Measurements from ENCODE around the gene NPY4R2.
"Not testable (repeated sequence)": the region's sequence is repeated elsewhere in the genome, so short reads cannot be mapped to it uniquely, and the experiment has no call there.

Gene NPY4R2, protein sequence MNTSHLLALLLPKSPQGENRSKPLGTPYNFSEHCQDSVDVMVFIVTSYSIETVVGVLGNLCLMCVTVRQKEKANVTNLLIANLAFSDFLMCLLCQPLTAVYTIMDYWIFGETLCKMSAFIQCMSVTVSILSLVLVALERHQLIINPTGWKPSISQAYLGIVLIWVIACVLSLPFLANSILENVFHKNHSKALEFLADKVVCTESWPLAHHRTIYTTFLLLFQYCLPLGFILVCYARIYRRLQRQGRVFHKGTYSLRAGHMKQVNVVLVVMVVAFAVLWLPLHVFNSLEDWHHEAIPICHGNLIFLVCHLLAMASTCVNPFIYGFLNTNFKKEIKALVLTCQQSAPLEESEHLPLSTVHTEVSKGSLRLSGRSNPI

DNA sequence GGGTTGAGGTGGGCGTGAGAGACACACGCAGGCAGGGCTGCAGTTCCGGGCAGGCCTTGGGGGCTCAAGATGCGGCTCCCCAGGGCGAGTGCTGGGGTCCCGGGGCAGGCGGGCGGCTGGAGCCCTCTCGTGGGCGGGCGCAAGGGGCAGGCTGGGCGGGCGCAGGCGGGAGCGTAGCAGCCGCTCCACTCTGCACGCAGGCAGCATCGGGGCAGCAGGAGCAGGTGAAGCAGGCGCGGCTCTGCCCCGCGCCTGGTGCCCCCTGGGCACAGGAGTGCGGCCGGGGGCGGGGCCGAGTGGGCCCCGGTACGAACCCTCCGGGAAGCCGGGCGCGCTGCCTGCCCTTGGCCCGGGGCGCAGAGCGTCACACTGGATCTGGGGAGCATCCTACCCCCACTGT, at the start of gene NPY4R2:
NPY4R2 (plus strand) TSS at position 188 of the 400 bp plus-strand sequence. CDS start 3,326 bp downstream, outside the sequence.
- DNase-seq (ENCODE audit: low read depth in 2 of 2) = not testable (repeated sequence)

- DNase-seq (ENCODE audit: low read depth in 2 of 2) = not testable (repeated sequence)
These were observed 47.6 kb upstream of the NPY4R2 start for GRCh38 chr10:47870887-47871286.

DNA sequence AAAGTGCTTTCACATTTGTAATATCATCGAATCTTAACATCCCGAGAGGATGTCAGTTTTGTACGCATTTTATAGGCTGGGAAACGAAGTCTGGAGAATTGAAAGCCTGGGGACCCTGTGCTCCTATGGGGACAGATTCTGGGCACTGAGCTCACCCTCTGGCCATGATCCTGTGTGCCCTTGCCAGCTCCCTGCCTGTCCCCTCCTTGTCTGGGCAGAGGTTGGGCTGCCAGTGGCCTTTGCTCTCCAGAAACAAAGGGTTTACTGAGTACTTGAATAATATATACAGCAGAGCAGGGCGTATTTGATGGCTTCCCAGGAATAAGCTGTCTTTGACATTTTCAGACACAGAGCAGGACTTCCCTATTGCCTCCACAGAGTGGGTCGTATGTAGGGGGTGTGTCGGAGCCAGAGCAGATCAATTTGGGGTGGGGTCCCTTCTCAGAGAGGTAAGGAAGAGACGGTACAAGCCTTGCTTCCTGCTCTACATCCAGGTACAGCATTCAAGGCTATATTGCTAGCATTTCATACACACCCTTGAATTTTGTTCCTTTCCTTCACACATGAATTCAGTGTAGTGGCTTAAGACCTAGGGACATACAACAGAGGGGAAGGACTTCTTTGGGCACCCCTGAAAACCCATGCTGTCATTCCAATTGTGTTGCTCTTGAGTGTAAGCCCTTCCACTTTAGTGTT, 46.8 kb upstream of the NPY4R2 start:
- not testable (repeated sequence) for DNase-seq (ENCODE audit: low read depth in 2 of 2)

DNA sequence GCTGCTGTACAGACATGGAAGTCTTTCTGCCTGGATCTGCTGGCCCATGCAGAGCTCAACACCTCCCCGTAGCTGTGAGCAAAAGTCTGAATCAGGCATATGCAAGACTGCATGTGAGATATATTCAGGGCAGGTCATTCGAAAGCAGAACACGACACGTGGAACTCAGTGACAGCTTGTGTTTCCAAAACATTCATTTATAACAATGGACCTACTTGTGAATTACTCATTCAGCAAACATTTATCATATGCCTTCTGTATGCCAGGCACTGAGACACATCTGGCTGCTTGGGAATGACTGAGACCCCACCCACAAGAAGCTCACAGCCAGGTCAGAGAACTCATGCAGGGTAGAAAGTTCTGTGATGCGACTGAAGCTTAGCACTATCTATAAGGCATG, 46.2 kb upstream of the NPY4R2 start:
- DNase-seq (ENCODE audit: low read depth in 2 of 2) = not testable (repeated sequence)

- not testable (repeated sequence) for DNase-seq (ENCODE audit: low read depth in 2 of 2)
These were observed 34.2 kb upstream of the NPY4R2 start for GRCh38 chr10:47884239-47884638.

DNA sequence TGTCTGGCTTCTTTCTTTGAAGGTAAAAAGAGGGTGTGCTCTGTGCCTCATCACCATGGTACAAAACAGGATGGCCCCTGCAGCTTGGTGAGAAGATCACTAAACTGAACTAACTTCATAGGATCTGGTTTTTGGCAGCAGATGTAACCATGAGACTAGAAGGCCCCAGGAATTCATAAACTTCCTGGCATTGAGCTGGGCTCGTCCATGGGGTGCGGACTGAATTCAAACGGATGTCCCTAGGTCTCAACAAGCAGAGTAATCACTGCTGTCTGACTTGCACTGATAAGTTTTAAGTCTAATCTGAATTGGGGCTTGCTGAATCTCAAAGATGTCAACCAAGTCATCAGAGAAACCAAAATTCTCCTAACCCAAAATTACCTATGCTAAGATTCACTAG, 33.5 kb upstream of the NPY4R2 start:
- not testable (repeated sequence) for DNase-seq (ENCODE audit: low read depth in 2 of 2)

DNA sequence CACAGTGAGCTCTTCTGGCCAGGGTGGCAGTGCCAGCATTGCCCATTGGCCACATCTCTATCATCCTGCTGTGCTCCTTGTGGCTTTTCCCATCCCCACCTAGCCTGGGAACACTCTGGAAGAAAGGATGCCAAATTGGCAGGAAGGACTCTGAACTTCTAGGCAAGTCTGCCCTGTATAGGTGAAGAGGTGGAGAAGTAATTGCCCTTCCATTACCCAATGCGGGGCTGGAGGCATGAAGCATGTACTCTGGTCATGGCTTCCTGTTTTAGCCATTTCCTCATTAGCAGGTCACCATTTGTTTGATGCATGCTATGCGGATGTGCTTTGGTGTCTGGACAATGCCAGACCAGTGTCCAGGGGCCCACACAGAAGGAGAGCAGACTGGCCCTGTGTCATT, 32.1 kb upstream of the NPY4R2 start:
- DNase-seq (ENCODE audit: low read depth in 2 of 2) = not testable (repeated sequence)

GRCh38 chr10:47886827-47887226, 31.6 kb upstream of the NPY4R2 start:
- not testable (repeated sequence) for DNase-seq (ENCODE audit: low read depth in 2 of 2)

DNA sequence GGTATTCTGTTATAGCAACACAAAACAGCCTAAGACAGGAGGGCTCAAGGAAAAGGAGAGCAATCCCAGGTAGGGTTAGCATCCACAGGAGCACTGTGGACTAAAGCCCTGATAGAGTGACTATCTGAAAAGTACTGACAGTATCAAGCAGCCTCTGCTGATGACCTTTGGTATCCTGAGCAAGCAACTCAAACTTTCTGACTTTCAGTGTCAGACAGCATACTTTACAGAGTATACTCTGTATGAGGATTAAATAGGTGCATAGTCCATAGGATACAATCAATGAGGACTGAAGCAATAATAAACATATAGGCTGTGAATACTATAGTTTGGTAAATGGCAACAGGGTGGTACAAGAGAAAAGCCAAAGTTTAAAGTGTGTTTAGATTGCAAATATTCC, 27.7 kb upstream of the NPY4R2 start:
- DNase-seq (ENCODE audit: low read depth in 2 of 2) = not testable (repeated sequence)

DNA sequence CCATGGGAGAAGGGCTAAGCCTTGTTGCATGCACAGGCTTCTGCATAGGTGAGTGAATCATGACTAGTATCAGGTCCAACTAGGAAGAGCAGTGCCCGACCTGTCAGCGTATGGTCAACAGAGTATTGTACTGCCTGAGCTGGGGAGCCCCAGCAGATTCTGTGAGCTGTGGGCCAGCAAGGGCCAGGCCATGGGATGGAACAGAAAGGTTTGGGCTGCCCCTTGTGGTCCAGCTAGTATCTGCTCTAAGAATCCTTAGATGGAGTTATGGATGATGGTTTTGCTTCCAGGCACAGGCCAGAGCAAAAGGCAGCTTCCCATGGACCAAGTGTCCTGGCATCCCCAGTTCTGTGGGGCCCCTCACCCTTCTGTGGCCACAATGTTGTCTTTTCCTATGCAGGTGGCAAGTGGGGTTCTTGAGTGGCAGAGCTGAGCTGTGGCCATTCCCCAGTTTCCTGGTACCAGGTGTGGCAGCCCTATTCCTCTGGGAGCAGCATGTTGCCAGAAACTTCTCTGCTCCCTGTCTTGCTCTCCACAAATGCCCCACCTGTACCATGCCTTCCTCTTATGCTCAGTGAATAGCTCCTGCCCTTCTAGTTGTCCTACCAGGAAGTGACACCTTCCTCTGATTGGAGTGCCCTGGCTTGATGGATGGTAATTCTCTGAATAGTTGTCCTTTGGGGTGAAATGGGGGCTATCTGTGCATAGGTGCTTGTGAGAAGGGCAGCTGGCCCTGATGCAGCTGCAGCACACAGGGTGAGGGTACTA, 25.8 kb upstream of the NPY4R2 start:
- DNase-seq (ENCODE audit: low read depth in 2 of 2) = not testable (repeated sequence)

- DNase-seq (ENCODE audit: low read depth in 2 of 2) = not testable (repeated sequence)
These were observed 23.9 kb upstream of the NPY4R2 start for GRCh38 chr10:47894571-47894970.

- DNase-seq (ENCODE audit: low read depth in 2 of 2) = not testable (repeated sequence)
These were observed 20.6 kb upstream of the NPY4R2 start for GRCh38 chr10:47897813-47898212.

DNA sequence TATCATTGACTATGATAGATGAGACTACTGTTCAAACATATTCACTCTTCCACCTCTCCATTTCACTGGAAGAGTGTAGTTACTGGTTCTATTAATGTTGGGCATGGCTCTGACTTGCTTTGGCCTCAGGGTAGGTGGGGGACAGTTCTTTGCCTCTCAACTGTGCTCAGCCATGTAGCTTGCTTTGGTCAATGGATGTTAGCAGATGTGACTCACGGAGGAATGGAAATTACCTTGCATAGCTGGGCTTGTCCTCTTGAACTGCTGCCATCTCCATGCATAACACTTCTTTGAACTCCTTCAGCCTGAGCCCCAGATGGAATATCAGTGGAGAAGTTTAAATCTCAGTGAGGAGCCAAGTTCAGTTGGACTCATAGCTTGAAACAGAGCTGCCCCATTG, 9.1 kb upstream of the NPY4R2 start:
- not testable (repeated sequence) for DNase-seq (ENCODE audit: low read depth in 2 of 2)

GRCh38 chr10:47910486-47910885, 8.0 kb upstream of the NPY4R2 start:
- not testable (repeated sequence) for DNase-seq (ENCODE audit: low read depth in 2 of 2)

DNA sequence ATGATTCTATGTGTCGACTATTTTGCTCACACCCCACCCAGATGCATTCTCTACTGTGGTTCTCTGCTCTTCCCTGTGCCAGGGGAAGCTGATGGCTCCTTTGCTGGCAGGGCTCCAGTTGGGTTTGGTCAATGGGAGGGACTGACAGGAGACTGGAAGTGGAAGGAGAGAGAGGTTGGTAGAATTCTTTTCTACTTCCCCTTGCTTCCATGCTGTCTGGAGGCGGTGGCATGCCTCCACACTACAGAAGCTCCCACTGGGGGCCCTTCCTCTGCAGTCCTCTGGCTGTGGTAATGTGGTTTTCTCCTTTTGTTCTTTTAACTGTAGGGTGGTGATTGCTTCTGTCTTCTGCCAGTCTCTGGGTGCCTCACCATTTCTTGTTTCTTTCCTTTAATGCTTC, 4.4 kb upstream of the NPY4R2 start:
- DNase-seq (ENCODE audit: low read depth in 2 of 2) = not testable (repeated sequence)

GRCh38 chr10:47915849-47916548, 2.5 kb upstream of the NPY4R2 start:
- DNase-seq (ENCODE audit: low read depth in 2 of 2) = not testable (repeated sequence)

DNA sequence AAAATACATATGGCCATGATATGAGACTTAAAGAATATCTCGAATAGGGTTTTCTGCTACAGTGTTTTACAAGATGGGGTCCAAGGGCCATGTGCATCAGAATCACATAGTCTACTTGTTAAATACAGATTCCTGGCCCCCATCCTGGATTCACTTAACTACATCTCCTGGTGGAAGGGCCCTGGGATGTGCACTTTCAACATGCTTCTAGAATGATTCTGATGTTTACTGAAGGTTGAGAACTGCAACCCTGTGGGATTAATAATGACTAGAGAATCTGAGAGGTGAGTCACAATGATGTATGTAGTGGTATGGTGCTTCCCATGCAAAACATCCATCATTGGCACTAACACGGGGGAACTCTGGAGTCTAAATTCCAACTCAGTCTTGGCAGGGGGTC, 2.1 kb downstream of the NPY4R2 start:
- DNase-seq (ENCODE audit: low read depth in 2 of 2) = not testable (repeated sequence)

- not testable (repeated sequence) for DNase-seq (ENCODE audit: low read depth in 2 of 2)
These were observed 4.0 kb downstream of the NPY4R2 start for GRCh38 chr10:47922503-47922902.

DNA sequence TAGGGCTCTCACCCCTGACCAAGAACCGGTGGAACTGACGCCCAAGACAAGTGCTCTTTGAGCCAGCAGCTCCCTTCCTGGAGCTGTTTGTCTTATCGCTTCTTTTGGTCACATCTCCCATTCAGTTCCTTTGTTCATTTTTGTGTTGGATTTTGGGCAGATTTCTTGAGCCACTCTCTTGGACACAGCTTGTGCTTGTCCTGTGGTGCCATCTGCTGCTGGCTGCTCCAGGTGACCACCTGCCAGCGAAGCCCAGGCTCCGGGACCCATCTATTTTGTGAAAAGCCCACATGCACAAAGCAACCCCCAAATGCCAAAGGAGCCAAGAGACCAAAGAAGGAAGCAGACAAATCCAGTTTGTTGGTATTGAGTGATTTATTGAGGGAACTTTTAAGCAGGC, 6.2 kb downstream of the NPY4R2 start:
- DNase-seq (ENCODE audit: low read depth in 2 of 2) = not testable (repeated sequence)

GRCh38 chr10:47927147-47927916, 8.9 kb downstream of the NPY4R2 start:
- not testable (repeated sequence) for DNase-seq (ENCODE audit: low read depth in 2 of 2)

DNA sequence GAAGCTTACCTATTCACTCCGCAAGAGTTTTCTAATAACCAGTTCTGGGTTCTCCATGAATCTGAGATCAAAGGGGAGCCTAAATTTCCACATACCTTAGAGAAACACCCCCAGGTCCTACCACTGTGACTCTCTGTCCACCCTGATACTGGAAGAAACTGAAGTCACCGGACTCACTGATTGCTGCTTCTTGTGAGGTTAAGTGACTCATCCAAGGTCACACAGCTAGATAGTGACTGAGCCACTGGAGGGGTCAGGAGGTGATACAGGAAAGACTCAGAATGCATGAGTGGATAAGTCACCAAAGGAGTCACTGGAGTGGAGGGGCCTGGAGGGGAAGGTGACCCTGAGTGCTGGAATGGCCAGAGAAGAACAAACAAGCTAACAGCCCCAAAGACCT, 9.8 kb downstream of the NPY4R2 start:
- not testable (repeated sequence) for DNase-seq (ENCODE audit: low read depth in 2 of 2)
